Measurements from ENCODE around the gene NR4A1. TPM values are rescaled to one million over a fixed set of nuclear protein-coding genes. Genes with fewer than 3 reads are reported as not detected.

NR4A1 gene
- polyA plus RNA-seq, 1 of the 3 experiments (the other 2 are of a cell fraction): 120 TPM

DNA sequence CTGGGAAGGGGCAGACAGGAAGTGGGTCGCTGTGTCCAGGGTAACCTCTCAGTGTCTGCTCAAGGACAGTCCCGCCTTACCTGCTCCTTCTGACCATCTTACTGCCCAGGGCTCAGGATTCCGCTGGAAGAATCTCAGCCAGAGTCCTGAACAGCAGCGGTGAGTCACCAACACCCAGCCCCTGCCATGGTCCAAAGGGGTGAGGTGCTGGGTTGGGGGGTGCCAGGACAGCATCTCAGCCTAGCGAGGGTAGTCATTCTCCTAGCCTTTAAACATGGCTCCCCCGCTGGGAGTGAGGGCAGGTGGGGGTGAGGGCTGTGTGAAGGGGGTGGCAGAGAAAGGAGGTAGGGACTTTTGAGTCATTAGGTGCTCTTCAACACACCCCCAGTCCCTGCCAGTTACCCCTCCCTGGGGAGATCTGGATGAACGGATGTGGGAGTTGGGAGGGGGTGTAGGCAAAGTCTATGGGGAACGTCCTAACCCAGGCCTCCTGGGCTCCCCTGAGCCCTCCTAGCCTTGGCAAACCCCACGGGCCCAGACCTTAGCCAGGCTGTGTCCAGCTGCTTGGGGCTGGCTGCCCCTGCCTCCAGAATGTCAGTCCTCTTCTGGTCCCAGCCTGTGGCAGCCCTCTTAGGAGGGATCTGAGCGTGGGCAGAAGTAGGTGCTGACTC is 42.0 kb upstream of the NR4A1 start:
- ChIA-PET POLR2A (interaction anchor here (1.5 to 1.7 kb wide), 2 partner anchors 11 to 14 kb away, joined by 5 read pairs; no protein-coding TSS in a partner anchor), CTCF (interaction anchor here (1.0 to 13.1 kb wide), 5 partner anchors 13 to 115 kb away, joined by 3 to 526 read pairs (median 5); no protein-coding TSS in a partner anchor)
- Histone ChIP-seq H3K27ac (ENCODE audit: low read depth in 2 of 2, low read length in 1 of 2) (no peak overlapping the region), H3K27me3 (ENCODE audit: insufficient read depth) (no peaks in the 10 kb centered on the region), H3K9me2 (no peaks in the 10 kb centered on the region), H3F3A (replicated peaks; ENCODE audit: insufficient read depth) (peaks cover 4% of the 10 kb centered on the region), H3K4me1 (ENCODE audit: control insufficient read depth in 1 of 2, insufficient read depth in 2 of 2, low read depth in 1 of 2, low read length in 1 of 2) (peaks cover 0 to 32% of the 10 kb centered on the region in 2 experiments; a peak in 2 of 4 replicates), H3K4me2 (no peak overlapping the region), H2AFZ (ENCODE audit: low read depth) (no peak overlapping the region), H4K20me1 (ENCODE audit: insufficient read depth) (no peaks in the 10 kb centered on the region), H3K36me3 (replicated peaks in 1 of 2; ENCODE audit: control insufficient read depth in 1 of 2, insufficient read depth in 2 of 2, low read length in 1 of 2) (no peaks in the 10 kb centered on the region), H3K9me3 (no peaks in the 10 kb centered on the region), H3K9ac (no peak overlapping the region), H3K4me3 (ENCODE audit: low read depth in 2 of 2, low read length in 1 of 2) (no peak overlapping the region), H3K79me2 (ENCODE audit: insufficient read depth) (no peaks in the 10 kb centered on the region)
- TF ChIP-seq TCF12 (IDR thresholded peaks at IDR 0.05) (no peak), POLR2AphosphoS5 (IDR thresholded peaks at IDR 0.05; ENCODE audit: low read depth, low read length) (no peak), ELF1 (IDR thresholded peaks at IDR 0.05) (no peak), ZBTB33 (IDR thresholded peaks at IDR 0.05; ENCODE audit: borderline replicate concordance, low read depth) (no peak), SMC3 (IDR thresholded peaks at IDR 0.05; ENCODE audit: low read depth, low read length) (no peak), CHD2 (IDR thresholded peaks at IDR 0.05; ENCODE audit: low read length, partially characterized antibody) (no peak), NFIC (IDR thresholded peaks at IDR 0.05; ENCODE audit: borderline replicate concordance) (no peak), EP300 (IDR thresholded peaks at IDR 0.05; ENCODE audit: borderline replicate concordance in 1 of 2, low read depth in 1 of 2, low read length in 1 of 2) (no peak), CTCF (IDR thresholded peaks at IDR 0.05) (no peak), RFX5 (IDR thresholded peaks at IDR 0.05; ENCODE audit: low read length) (no peak), RAD21 (IDR thresholded peaks at IDR 0.05; ENCODE audit: low read length) (no peak), FOXM1 (IDR thresholded peaks at IDR 0.05; ENCODE audit: low read depth) (no peak), RCOR1 (IDR thresholded peaks at IDR 0.05; ENCODE audit: low read length) (no peak), NRF1 (IDR thresholded peaks at IDR 0.05; ENCODE audit: low read depth, low read length) (no peak), MXI1 (IDR thresholded peaks at IDR 0.05; ENCODE audit: low read depth, low read length) (no peak), FOSL2 (IDR thresholded peaks at IDR 0.05; ENCODE audit: borderline replicate concordance, low read depth) (no peak)
- TF ChIP-seq, protein P1, sequence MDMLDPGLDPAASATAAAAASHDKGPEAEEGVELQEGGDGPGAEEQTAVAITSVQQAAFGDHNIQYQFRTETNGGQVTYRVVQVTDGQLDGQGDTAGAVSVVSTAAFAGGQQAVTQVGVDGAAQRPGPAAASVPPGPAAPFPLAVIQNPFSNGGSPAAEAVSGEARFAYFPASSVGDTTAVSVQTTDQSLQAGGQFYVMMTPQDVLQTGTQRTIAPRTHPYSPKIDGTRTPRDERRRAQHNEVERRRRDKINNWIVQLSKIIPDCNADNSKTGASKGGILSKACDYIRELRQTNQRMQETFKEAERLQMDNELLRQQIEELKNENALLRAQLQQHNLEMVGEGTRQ (IDR thresholded peaks at IDR 0.05; ENCODE audit: borderline replicate concordance, low read depth, low read length): no peak
- TF ChIP-seq, protein P2, sequence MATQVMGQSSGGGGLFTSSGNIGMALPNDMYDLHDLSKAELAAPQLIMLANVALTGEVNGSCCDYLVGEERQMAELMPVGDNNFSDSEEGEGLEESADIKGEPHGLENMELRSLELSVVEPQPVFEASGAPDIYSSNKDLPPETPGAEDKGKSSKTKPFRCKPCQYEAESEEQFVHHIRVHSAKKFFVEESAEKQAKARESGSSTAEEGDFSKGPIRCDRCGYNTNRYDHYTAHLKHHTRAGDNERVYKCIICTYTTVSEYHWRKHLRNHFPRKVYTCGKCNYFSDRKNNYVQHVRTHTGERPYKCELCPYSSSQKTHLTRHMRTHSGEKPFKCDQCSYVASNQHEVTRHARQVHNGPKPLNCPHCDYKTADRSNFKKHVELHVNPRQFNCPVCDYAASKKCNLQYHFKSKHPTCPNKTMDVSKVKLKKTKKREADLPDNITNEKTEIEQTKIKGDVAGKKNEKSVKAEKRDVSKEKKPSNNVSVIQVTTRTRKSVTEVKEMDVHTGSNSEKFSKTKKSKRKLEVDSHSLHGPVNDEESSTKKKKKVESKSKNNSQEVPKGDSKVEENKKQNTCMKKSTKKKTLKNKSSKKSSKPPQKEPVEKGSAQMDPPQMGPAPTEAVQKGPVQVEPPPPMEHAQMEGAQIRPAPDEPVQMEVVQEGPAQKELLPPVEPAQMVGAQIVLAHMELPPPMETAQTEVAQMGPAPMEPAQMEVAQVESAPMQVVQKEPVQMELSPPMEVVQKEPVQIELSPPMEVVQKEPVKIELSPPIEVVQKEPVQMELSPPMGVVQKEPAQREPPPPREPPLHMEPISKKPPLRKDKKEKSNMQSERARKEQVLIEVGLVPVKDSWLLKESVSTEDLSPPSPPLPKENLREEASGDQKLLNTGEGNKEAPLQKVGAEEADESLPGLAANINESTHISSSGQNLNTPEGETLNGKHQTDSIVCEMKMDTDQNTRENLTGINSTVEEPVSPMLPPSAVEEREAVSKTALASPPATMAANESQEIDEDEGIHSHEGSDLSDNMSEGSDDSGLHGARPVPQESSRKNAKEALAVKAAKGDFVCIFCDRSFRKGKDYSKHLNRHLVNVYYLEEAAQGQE (IDR thresholded peaks at IDR 0.05; ENCODE audit: low read depth, low read length): no peak
- TF ChIP-seq, protein P3, sequence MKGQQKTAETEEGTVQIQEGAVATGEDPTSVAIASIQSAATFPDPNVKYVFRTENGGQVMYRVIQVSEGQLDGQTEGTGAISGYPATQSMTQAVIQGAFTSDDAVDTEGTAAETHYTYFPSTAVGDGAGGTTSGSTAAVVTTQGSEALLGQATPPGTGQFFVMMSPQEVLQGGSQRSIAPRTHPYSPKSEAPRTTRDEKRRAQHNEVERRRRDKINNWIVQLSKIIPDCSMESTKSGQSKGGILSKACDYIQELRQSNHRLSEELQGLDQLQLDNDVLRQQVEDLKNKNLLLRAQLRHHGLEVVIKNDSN (IDR thresholded peaks at IDR 0.05; ENCODE audit: borderline replicate concordance, low read depth): no peak
- no peak for DNase-seq
- 88% methylated on average over 10 of the region's 10 CpGs for WGBS (ENCODE audit: low lambda C conversion rate)

Measured in SK-N-SH (cell line).